NCI-H2171 (cell line): Measurements from ENCODE around the gene STXBP3.

Experiments
- DNase-seq: peaks from one replicate; lab custom pipeline; 2025; lab: John Stamatoyannopoulos, UW

Gene STXBP3

DNA sequence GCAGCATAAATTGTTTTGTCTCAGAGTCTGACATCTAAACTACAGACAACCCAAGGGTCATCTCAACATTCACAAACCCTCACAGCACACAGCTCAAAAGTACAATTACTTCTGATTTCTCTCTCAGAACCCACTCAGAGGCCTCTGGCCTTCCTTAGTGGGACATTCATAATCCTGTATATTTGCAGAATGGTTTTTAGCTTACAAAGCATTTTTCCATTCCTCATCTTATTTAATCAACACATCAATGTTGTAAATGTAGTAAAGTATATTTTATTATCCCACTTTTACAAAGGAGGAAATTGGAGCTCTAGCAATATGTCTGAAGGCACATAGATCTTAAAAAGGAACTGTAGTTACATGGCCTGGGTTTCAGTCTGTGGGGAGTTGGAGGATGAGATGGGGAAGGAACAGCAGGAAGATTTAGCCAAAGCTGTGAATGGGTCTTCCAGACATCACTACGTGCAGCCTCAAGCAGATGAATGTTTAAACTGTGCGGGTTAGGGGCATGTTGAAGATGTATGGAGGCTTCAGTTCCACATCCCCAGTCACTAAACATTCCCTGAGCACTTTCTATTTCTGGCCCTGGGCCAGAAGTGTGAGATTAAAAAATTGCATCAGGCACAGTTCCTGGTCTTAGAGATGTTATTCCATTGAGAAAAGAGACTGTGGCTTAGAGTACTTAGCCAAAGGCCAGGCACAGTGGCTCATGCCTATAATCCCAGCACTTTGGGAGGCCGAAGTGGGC lies 97.1 kb downstream of the STXBP3 start:
- DNase-seq: no peak

GRCh38 chr1:108845446-108845845 lies 99.0 kb downstream of the STXBP3 start:
- no peak for DNase-seq

DNA sequence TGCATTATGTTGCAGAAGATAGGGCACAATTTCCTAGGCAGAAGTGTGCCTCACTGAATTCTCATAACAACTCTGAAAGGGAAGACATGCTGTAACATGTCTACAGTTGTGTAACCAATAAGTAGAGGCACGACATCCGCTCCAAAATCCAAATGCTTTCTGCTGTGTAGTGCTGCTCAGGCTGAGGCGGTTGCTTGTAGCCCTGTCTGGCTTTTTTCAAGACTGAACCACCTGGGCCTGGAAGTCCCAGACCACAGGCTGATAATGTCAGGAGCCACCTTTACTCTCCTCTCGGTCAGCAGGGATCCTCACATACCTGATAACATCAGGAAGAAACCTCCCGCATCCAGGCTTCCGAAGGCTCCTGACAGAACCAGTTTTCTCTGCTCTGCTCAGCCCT lies 99.5 kb downstream of the STXBP3 start:
- no peak for DNase-seq

DNA sequence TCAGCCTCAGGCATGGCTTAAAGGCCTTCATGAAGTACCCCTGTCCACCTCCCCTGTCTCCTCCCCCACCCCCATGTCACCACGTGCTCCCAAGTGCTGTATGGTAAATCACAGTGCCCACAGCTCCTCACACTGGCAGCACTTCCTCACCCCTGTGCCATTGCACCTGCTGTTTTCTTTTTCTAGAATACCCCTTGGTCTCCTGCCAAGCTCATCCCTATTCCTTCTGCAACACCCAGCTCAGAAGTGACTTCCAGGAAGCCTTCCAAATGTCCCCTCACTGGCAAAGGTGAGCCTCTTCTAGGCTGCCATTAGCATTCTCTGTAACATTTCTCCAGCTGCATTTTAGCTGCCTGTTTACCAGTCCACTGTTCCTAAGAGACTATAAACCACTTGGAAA lies 101.0 kb downstream of the STXBP3 start:
- no peak for DNase-seq

GRCh38 chr1:108848806-108849205 lies 102.3 kb downstream of the STXBP3 start:
- DNase-seq: no peak

DNA sequence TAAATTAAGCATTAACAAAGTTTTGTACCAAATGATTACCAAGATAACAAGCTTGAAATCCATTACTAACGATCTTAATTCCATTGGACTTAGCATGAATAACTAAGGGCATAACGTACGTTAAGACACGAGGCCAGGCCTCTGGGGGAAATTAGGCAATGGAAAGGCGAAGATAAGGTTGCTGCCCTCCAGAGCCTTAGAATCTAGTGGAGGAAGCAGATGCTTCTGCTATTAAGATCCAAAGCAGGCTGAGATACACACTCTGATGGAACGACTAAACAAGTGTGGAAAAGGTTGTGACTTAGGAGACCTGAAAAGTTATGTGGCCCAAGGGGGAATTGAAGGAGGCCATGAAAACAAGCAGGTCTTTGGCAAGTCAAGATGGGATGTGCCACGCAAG lies 104.5 kb downstream of the STXBP3 start:
- no peak for DNase-seq

DNA sequence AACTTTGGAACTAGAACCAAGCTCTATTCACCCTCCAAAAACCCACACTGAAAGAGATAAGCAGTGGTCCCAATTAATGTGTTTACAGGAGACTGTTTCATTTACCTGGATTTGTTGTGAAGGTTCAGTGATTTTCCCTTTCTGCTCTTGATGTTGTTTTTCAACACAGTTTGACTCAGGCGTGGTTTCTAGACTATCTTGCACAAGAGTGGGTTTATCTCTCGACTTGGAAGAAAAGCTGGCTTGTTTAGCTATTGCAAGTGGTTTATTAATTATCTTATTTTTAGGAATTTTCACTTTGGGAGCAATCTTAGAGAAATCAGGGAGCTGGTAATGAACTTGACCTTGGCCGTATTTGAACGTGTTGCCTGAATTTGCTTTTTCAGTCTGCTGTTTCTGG lies 105.1 kb downstream of the STXBP3 start:
- DNase-seq: no peak

- no peak for DNase-seq
Observed at GRCh38 chr1:108852221-108852975, 105.9 kb downstream of the STXBP3 start.

- DNase-seq: no peak
Observed at GRCh38 chr1:108854221-108855019, 107.9 kb downstream of the STXBP3 start.

DNA sequence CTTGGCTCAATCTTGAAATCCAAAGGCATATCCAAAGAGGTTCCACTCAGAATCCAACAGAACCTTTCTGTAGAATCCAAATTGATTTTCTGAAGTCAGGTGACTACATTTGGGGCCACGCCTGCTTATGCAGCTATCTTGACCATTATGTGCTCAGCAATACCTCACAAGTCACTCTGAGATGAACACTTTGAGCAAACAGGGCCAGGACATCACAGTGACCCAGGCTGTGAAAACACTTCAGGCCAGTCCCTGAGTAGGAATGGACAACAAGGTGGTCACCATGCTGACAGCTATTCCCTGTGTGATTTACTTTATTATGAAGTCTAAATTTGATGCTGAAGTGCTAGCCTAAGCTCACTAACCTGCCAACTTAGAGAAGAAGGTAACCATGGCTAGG lies 110.5 kb downstream of the STXBP3 start, which contains the start of gene AKNAD1:
AKNAD1 (minus strand) TSS at position 101 of the 400 bp plus-strand sequence. CDS start 4,430 bp downstream, outside the sequence.
- no peak for DNase-seq

DNA sequence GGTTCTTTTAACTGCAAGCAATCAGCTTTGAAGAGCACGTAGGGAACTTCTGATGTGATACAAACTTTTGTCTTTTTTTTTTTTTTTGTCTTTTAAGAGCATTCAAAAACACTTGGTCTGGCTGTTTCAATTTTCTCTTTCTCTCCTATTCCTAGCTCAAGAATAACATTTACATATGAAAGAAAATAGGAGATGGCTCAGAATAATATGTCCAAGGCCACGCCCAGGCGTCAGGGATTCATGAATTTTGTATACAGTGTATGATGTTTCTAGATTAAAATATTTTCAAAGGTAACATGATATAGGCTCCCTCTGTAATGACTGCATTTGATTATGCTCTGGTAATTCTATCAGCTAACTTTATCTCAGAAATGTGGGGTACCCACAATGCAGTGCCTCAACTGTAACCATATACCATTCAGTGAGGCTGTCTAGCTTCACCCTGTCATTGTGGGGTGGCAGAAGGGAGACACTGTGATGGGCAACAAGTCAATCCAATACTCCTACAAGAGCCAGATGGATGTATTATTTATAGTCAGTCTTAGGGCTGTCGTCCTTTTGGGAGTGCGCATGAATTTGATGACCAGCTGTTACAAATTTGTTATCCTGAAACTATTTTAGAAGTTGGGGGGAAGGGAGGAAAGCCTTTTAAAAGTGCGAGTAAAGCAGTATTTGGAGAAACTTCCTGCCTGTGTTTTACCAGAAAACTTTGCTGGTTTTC lies 111.9 kb downstream of the STXBP3 start:
- peak; percentile 87 for DNase-seq
